H7 (cell line): ENCODE data around the gene NUP93. TPM values are rescaled to one million over a fixed set of nuclear protein-coding genes. Genes with fewer than 3 reads are reported as not detected.

Source experiments
- DNase-seq: peaks from one replicate; pipeline ENCODE4 v3.0.0; 2012
- H3K27me3 ChIP-seq: 2 replicates; pipeline ENCODE4 v1.6.0; 2011; ENCODE audit warnings: mild to moderate bottlenecking, low read length; ENCODE audit not compliant: control insufficient read depth, insufficient read depth
- H3K36me3 ChIP-seq: replicated peaks from 2 replicates; pipeline ENCODE4 v1.5.1; 2011; ENCODE audit warnings: low read length; ENCODE audit not compliant: control insufficient read depth, insufficient read depth
- H3K4me3 ChIP-seq: 2 replicates; pipeline ENCODE4 v1.5.1; 2011; ENCODE audit warnings: low read depth, mild to moderate bottlenecking, control low read depth, low read length, moderate library complexity; ENCODE audit not compliant: insufficient read depth
- total RNA-seq: library from RNA; depleted of rRNA; stranded (reverse); fragments of >200 nt; shearing (Covaris generic); gene quantifications from 2 replicates; pipeline ENCODE4 v1.2.3, GENCODE V29; 2014

NUP93 gene
- total RNA-seq, 1 experiment from 2014 or later = 133 TPM

- H3K27me3 ChIP-seq = no peaks in the 10 kb centered on the region
- DNase-seq = no peak
- no peak overlapping the region for H3K4me3 ChIP-seq
- peaks cover 40% of the 10 kb centered on the region for H3K36me3 ChIP-seq
Observed at GRCh38 chr16:56841659-56842058, 111.7 kb downstream of the NUP93 start.

- Histone ChIP-seq H3K27me3 (no peaks in the 10 kb centered on the region), H3K4me3 (no peak overlapping the region), H3K36me3 (peaks cover 38% of the 10 kb centered on the region)
- no peak for DNase-seq
Observed at GRCh38 chr16:56842133-56842532, 112.2 kb downstream of the NUP93 start.

GRCh38 chr16:56844056-56844455 is 114.1 kb downstream of the NUP93 start:
- Histone ChIP-seq H3K4me3 (no peak overlapping the region), H3K27me3 (no peaks in the 10 kb centered on the region), H3K36me3 (peaks cover 31% of the 10 kb centered on the region)
- no peak for DNase-seq

- no peak for DNase-seq
- Histone ChIP-seq H3K4me3 (no peak overlapping the region), H3K36me3 (peaks cover 18% of the 10 kb centered on the region), H3K27me3 (no peaks in the 10 kb centered on the region)
Observed at GRCh38 chr16:56847173-56847910, 117.4 kb downstream of the NUP93 start.

DNA sequence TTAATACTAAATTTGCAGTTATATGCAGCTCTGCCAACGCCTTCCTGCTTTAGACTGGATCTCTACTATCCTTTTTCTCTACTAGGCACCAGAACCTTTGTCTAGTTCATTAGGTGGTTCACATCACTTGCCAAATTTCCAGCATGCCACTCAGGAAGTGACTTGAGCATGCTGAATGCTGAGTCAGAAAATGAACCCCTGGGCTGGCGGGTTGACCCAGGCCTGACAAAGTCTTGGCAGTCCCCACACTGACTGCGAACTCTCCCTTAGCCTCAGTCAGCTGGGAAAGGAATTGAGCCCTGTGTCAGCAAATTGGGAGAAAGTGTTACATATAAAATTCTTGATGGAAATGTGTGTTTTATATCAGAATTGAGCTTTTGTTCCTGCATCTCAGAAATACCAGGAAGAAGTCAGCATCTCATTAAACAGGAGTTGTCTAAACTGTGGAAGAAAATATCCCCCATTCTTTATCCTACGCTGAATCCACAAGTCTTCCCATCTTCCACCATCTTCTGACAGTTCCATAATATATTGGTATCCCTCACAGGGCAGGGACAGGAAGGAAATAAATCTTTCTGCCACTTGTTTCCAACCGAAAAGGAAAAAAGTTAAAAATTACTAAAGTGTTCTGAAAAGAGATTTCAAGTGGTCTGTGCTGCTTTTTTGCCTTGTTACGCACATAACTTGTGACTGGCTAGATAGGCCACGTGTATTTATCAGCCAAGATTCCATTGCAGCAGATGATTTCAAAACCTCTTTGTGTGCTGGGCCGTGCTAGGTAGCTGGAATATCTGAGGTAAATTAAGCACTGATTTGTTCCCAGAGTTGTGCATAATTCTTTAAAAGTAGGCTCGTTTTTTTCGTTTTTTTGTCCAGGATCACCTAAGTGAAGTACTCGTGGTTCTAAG is 118.4 kb downstream of the NUP93 start:
- H3K36me3 ChIP-seq = peaks cover 16% of the 10 kb centered on the region
- no peak for DNase-seq
- no peaks in the 10 kb centered on the region for H3K27me3 ChIP-seq
- no peak overlapping the region for H3K4me3 ChIP-seq

GRCh38 chr16:56848955-56849689 is 119.2 kb downstream of the NUP93 start:
- no peak for DNase-seq
- peaks cover 11% of the 10 kb centered on the region for H3K36me3 ChIP-seq

DNA sequence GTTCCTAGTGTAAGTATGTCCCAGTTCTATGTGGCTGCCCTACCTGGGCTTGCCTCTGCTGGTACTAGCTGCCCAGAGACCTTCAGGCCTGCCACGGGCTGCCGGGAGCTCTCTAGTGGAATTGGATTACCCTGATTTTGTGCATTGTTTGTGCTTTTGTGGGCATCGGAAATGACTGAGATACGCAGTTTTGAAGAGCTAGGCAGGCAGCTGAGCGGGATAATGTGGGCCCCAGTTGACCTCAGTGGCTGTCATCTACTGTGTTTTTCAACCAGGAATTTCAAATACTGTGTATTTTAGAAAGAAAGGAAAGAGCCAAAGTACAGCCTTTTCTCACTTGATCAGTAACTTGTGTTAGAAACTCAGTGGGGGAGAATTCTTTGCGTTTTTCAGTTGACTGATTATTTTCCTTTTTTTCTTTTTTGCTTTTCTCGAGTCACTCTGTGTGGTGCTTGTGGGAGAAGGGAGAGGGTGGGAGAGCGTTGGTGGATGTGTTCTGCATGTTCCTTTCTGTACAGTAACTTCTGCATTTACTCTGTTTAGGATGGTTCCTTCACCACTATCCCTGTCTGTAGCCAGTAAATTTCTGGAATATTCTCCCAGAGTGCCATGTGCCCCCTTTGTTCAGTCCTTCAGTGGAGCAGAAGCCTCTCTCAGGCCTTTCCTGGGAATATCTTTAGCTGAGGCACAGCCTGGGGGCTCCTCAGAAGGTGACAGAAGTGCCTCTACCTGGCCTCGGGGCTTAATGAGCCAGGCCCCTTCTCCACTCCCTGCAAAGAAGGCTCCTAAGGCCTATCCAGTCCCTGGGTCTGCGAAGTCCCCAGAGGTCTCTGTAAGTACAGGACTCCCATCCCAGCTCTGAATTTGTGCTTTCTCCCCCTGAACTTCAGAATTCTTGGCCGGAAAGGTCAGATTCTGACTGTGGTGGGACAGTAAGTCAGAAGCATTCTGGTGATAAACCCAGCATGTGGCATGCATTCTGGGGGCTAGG is 120.1 kb downstream of the NUP93 start:
- DNase-seq = no peak
- no peak overlapping the region for H3K4me3 ChIP-seq

More at GRCh38 chr16:56848955-56849689, 119.2 kb downstream of the NUP93 start:
- H3K27me3 ChIP-seq = no peaks in the 10 kb centered on the region
- H3K4me3 ChIP-seq = no peak overlapping the region

GRCh38 chr16:56851671-56852400 is 121.9 kb downstream of the NUP93 start:
- no peaks in the 10 kb centered on the region for H3K36me3 ChIP-seq
- no peak overlapping the region for H3K4me3 ChIP-seq
- DNase-seq = peak; percentile 72
- no peaks in the 10 kb centered on the region for H3K27me3 ChIP-seq

More for the DNA sequence above, 120.1 kb downstream of the NUP93 start:
- H3K27me3 ChIP-seq = no peaks in the 10 kb centered on the region
- peaks cover 6% of the 10 kb centered on the region for H3K36me3 ChIP-seq

DNA sequence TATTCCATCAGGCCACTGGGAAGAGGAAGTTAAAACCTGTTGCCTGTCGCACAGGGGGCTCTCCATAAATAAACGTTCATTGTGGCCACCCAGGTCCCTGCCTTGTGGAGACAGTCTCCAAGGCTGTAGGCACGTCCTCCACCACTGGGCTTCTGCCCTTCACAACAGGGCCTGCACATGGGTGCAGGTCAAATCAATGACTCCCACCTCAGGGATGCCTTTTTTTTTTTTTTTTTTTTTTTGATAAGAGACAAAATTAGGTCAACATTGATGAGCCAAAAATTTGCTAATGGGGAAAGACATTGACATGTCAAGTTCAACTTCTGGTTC is 122.4 kb downstream of the NUP93 start:
- no peak for DNase-seq
- no peaks in the 10 kb centered on the region for H3K36me3 ChIP-seq
- no peaks in the 10 kb centered on the region for H3K27me3 ChIP-seq
- H3K4me3 ChIP-seq = no peak overlapping the region

DNA sequence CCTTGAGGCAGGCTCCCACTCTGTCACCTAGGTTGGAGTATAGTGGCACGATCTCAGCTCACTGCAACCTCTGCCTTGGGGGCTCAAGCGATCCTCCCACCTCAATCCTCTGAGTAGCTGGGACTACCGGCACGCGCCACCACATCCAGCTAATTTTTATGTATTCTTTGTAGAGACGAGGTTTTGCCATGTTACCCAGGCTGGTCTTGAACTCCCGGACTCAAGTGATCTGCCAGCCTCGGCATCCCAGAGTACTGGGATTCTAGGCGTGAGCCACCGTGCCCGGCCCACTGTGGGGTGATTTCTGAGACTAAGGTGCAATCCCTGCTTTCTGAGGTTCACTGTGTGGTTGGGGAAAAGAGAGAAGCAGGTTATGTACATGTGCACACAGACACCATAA is 123.0 kb downstream of the NUP93 start:
- no peak overlapping the region for H3K4me3 ChIP-seq
- H3K36me3 ChIP-seq = no peaks in the 10 kb centered on the region
- DNase-seq = no peak
- H3K27me3 ChIP-seq = no peaks in the 10 kb centered on the region

- Histone ChIP-seq H3K27me3 (no peaks in the 10 kb centered on the region), H3K4me3 (no peak overlapping the region), H3K36me3 (no peaks in the 10 kb centered on the region)
- no peak for DNase-seq
Observed at GRCh38 chr16:56855201-56855600, 125.3 kb downstream of the NUP93 start.

DNA sequence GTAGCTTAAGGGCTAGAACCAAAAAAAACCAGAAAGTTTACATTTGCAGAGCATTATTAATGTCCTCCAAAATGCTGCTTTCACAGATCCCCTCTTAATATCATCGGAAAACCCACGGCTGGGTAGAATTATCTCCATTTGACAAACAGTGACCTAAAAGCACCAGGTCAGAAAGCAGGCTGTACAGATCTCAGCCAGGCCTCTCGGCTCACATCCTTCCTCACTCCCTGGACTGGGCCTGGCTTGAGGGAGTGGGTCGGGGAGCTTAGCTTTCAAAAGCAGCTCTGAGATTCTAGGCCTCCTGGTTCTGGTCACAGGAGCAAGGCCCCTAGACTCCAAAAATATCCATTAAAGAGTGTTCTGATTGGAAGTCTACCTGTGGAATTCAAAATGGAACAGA is 126.0 kb downstream of the NUP93 start:
- Histone ChIP-seq H3K27me3 (no peaks in the 10 kb centered on the region), H3K4me3 (no peak overlapping the region), H3K36me3 (no peaks in the 10 kb centered on the region)
- DNase-seq = peak; percentile 20

DNA sequence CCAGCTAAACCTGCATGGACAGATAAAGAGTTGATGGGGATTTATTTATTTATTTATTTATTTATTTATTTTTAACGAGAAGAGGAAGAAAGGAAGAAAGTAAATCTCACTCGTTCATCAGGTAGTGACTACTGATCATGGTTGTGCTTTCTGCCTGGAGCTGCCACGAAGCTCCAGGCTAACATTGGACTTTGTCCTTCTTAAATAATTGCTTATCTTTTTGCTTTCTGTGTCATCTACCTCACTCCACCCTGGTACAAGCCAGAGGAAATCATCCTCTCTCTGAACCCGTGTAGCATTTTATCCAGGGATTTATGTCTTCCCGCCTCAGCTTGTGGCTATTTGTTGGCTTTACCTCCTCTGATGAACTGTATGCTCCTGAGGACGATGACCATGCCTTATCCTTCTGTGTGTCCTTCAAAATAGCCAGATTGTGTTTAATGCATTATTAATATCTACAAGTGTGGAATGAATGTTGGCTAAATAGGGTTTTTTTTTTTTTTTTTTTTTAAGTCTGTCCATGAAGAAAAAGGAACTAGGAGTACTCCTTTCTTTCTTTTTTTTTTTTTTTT is 127.0 kb downstream of the NUP93 start:
- Histone ChIP-seq H3K27me3 (no peaks in the 10 kb centered on the region), H3K36me3 (no peaks in the 10 kb centered on the region), H3K4me3 (no peak overlapping the region)
- no peak for DNase-seq
